Gastrocnemius medialis (tissue), 4 donors: Measurements from ENCODE around the gene GPLD1.

Experiments used
- CTCF ChIP-seq, 5 experiments: fragments of 450-650 bp in 3 of 5; fragments of 200-600 bp in 2 of 5; sonication (generic) in 2 of 5; IDR thresholded peaks in 4 of 5; conservative IDR thresholded peaks in 1 of 5; 1 replicate in 4 of 5; 2 replicates in 1 of 5; pipeline ENCODE4 v1.5.1; 2016 to 2019; ENCODE audit warnings: antibody characterized with exemption in 5 of 5, mild to moderate bottlenecking in 3 of 5, moderate library complexity in 3 of 5
- POLR2A ChIP-seq, 2 donors: fragments of 450-650 bp; IDR thresholded peaks; one replicate each; pipeline ENCODE4 v1.6.1; 2017; ENCODE audit warnings: antibody characterized with exemption in 2 of 2, mild to moderate bottlenecking in 2 of 2, moderate library complexity in 2 of 2

- TF ChIP-seq POLR2A (IDR thresholded peaks at IDR 0.05) = no peak
- no peak for TF ChIP-seq CTCF (IDR thresholded peaks at IDR 0.05 in 4 of 5, conservative IDR thresholded peaks at IDR 0.05 in 1 of 5)
These were observed 73.6 kb downstream of the GPLD1 start for GRCh38 chr6:24415753-24416152.
